ENCODE measurements around the gene NIF3L1.

Gene NIF3L1, protein sequence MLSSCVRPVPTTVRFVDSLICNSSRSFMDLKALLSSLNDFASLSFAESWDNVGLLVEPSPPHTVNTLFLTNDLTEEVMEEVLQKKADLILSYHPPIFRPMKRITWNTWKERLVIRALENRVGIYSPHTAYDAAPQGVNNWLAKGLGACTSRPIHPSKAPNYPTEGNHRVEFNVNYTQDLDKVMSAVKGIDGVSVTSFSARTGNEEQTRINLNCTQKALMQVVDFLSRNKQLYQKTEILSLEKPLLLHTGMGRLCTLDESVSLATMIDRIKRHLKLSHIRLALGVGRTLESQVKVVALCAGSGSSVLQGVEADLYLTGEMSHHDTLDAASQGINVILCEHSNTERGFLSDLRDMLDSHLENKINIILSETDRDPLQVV

DNA sequence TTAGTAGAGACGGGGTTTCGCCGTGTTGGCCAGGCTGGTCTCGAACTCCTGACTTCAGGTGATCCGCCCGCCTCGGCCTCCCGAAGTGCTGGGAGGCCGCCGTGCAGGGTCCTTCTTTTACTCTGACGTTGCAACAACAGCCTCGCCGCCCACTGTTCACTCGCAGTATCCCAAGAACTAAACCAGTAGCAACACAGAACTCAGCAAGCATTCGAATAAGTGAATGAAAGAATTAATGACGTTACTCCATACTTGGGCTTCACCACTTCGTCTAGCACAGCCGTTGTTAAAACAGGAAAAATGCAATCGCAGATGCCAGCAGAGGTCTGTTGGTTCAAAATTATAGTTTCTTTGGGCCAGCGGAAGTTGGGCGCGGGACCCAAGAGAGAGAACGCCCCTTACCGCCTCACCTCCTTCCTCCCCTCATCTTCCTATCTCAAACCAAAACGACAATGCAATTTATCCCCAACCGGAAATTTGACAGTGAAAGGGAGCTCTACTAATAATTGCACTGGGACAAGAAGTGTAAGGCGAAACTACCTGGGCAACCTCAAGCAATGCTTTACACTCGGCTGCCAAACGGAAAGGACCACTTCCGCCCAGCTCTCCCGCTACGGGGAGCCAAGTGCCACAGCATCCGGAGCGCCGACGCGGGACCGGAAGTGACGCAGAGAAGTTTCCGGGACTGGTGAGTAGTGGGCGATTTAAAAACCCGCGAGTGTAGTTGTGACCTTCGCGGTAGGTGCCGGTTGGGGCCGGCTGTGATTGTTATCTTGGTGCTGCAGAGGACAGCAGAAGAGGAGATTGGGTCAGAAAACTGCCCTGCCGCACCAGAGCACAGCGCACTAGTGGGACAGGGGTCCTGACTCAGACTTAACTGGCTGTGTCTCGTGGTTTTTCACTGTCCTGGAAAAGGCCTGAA lies at the start of gene NIF3L1, which contains the start of gene PPIL3:
TSS of gene NIF3L1 (plus strand) at position 668 of the 922 bp plus-strand sequence. CDS start 2,573 bp downstream, outside the sequence.
TSS of gene PPIL3 (minus strand) at position 374 of the 922 bp plus-strand sequence. CDS start 1,462 bp downstream, outside the sequence.
- DNase-seq, result peak; percentile 96

DNA sequence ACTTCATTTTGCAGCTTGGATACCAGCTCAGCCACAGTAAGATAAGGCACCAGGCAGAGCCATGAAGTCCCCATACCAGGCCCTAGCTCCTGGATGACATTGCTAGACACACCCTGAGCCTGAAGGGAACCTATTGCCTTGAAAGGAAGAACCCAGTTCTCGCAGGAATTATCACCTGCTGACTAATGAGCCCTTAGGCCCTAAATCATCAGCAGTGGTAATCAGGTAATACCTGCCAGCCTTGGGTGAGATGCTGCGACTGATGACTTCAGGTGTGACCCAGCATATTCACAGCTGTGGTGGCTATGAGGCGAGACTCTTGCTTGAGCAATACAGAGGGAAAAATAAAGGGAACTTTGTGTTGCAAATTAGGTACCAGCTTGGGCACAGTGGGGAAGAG lies 49.7 kb upstream of the NIF3L1 start:
- no peak for DNase-seq

DNA sequence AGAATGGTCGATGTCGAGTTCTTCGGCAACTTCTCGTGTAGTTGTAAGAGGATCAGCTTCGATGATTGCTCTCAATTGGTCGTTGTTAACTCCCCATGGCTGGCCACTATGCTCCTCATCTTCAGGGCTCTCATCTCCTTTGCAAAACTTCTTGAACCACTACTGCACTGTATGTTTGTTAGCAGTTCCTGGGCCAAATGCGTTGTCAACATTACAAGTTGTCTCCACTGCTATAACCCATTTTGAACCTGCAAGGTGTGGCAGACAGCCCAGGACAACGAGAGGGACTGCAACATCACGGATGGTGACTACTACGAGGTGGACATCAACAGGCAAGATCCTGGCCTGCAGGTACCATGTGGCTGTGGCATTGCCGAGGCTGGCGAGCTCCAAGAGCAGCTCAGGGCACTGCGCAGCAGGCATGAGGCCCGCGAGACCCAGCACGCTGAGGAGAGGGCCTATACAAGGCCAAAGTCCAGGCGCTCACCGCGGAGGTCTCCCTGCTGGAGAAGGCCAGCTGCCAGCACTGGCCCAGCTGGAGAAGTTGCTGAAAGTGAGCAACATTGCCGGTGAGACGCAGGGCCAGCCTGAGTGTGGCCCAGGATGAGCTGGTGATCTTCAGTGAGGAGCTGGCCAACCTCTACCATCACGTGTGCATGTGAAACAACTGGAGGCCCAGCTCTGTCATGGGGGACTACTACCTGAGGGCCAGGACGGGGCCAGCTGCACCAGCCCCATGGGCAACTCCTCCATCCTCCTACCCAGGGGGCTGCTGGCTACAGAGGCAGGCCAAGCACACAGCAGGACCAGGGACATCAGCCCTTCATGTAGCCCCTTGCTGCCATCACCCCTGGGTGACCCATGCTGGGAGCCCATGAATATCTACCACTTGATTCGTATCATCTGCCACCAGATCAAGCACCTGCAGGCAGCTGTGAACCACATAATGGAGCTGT lies 44.9 kb upstream of the NIF3L1 start:
- no peak for DNase-seq

DNA sequence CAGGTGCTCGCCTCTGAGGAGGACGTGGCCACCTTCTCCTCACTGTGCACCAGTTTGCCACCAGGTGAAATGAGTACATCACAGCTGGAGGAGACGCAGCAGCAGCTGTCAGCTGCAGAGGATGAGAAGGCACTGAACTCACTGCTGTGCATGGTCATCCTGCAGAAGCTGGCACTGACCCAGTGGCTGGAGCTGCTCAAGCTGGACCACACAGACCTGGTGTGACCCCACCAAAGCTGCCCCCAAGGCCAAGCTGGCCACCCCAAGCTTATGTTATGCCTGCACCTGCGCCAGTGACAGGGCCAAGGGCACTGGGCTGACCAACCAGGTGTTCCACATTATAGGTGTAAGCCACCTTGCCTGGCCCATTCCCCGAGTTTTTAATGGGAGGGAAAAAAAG lies 44.0 kb upstream of the NIF3L1 start:
- no peak for DNase-seq

DNA sequence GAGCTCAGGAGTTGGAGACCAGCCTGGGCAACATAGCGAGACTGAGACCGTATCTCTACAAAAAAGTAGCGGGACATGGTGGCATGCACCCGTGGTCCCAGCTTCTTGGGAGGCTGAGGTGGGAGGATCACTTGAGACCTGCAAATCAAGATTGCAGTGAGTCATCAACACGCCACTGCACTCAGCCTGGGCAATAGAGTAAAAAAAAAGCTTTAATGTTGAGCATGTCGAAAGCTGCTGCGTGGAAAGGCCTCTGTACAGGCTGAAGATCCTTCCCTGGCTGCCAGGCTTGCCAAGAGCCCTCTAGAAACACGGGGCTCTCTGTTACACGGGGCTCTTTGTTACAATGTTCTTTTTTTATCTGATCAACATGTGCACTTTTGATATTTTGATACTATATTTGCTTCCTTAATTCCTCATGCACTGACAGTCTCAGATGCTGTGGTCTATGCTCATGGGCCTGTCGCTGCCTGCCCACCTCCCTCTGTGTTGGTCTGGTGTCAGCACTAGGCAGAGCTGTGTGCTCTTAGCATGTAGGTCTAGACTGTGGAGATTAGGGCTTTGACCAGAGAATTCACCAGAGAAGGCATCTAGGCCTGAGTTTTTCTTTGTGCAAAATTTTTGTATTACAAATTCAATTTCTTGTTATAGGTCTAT lies 43.4 kb upstream of the NIF3L1 start:
- DNase-seq, result no peak

DNA sequence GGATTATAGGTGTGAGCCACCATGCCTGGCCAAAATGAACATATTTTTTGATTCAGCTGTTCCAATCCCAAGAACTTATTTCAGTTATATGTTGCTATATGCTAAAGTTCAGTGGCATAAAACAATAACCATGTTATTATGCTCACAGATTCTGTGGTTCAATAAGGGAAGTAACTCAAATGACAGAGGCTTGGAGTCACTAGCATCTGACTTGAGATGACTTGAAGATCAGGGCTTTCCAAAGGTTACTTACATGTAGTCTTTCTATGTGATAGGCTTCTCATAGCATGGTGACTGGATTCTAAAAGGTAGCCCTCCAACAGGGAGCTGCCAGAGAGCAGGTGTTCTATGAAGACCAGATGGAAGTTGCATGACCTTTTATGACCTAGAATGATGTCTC lies 41.9 kb upstream of the NIF3L1 start:
- DNase-seq, result no peak

DNA sequence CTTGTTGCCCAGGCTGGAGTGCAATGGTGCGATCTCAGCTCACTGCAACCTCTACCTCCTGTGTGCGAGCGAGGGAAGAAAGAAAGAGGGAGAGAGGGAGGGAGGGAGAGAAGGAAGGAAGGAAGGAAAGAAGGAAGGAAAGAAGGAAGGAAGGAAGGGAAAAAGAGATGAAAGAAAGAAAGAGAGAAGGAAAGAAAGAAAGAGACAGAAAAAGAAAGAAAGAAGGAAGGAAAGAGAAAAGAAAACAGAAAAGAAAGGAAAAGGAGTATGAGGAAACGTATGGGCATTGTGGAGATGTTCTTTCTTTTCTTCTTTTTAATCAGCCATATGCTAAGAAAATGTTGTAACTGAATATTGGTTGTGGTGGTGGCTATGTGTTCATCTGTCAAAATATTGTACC lies 41.2 kb upstream of the NIF3L1 start:
- DNase-seq, result no peak

DNA sequence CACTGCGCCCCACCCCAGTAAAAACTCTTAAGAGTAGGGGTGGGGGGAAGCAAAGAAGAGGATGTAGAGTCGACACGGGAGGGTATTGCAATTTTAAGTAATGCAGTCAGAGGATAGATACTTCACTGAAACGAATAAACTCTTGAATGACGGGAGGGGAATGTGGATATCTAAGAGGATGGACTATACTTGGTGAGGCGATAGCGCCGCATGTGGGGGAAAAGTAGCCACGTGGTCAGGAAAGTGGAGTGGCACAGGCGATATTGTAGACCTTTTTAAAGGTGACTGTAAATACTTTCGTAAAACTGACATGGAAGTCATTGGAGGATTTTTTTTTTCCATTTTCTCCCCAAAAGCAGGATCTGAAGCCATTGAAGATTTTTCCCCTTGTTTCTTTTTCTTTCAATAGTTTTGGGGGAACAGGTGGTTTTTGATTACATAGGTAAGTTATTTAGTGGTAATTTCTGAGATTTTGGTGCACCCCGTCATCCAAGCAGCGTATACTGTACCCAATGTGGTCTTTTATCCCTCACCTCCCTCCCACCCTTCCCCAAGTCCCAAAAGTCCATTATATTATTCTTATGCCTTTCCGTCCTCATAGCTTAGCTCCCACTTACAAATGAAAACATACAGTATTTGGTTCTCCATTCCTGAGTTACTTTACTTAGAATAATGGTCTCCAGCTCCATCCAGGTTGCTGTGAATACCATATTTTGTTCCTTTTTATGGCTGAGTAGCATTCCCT lies 38.5 kb upstream of the NIF3L1 start:
- DNase-seq, result no peak

DNA sequence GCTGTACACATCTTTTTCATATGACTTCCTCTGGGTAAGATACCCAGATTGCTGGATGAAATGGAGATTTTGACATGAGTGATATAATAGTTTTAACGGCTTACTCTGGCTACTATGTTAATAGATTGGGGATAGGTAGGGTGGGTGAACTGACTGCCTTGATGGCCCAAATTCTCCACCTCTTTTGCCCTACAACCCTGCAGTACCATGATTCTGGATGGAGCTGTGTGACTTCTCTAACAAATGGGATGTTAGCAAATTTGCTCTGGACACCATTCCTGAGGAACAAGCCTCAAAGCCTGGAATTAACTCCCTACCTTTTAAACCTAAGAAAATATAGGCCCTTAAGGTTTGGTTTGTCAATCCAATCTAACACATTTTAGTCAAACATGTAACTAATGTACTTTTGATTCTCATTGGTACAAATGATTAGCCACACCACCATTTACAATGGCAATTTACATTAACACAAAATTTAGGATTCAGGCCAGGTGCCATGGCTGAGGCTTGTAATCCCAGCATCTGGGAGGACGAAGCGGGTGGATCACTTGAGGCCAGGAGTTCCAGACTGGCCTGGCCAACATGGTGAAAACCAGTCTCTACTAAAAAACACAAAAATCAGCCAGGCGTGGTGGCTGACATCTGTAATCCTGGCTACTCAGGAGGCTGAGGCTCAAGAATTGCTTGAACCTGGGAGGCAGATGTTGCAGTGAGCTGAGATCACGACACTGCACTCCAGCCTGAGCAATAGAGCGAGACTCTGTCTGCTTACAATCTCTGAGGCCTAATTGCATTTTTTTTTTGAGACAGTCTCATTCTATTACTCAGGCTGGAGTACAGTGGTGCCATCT lies 37.5 kb upstream of the NIF3L1 start:
- no peak for DNase-seq

DNA sequence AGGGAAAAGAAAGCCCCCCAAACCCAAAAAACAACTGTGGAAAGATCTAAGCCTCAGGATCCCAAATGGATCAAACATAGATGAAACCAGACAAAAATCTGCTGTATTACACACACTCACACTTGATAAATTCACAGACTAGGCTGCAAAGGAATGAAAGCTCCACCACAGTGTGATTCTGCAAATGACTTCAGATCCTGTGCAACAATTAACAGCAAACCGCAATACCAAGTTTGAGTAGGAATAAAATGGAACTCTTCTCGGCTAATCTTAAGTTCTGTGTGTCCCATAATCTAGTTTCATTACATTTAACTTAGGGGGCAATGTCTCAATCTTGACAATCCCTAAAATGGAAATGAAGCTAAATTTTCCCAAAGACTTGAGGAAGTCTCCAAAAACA lies 36.6 kb upstream of the NIF3L1 start:
- no peak for DNase-seq

DNA sequence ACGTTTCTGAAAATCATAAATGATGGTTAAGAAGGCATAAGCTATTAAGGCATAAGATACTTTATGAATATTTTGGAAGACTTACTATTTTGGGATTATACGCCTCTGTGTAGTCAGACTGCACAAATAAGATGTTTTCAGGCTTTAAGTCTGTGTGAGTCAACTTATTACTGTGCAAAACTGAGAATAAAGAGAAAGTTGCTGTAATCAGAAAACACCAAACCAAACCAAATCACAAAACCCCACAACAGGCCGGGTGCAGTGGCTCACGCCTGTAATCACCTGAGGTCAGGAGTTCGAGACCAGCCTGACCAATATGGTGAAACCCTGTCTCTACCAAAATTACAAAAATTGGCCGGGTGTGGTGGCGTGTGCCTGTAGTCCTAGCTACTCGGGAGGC lies 32.4 kb upstream of the NIF3L1 start:
- no peak for DNase-seq

DNA sequence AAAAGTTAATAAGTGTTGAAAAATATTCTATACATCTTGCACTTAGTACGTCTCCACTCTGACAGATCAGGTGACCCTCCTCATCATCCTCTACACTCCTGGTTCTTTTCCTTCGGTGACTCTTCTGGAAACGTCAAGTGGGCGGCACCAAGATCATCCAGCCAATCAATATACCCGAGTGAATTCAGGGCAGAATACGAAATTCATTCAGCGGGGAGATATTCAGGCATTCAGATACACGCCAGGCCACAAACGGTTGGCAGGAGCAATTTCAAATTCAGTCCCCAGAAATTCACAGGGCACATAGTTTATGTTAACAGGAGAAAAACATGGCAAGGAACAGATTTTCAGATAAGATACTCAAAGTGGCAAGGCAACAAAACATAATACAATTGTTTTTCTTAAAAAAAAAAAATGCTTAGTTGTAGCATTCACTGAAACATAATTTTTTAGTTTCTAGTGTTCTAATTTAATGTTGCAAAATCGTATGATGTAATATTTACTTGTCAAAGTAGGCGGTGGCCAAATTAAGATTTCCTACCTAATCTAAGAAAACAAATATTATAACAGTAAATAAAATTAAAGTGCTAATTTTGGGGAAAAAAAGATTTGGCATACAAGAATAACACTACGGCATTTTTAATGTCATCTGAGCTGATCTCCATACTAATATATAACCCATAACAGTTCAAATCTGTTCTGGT lies 28.9 kb upstream of the NIF3L1 start:
- no peak for DNase-seq

DNA sequence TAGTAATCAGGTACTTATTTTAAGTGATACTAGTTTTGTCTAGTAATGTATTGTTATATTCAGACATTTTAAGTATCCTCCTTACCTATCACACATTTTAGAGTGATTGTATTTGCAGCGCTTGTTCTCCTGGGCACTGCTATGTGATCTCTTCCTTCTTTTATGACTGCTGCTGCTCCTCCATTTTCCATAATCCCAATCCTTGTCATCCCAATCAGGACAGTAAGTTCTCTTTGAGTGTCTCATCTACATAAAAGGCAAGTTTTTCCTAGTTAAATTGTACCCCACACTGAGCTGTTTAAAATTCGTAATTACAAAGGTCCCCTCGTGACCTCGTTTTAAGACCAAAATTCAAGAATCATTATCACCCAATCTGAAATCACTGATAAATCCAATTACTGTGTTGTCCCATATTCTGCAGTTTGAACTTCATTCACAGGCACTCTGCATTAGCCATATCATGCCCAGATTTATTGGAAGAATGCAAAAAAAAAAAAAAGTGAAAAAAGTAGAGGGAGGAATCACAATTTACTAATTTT lies 27.5 kb upstream of the NIF3L1 start:
- no peak for DNase-seq

DNA sequence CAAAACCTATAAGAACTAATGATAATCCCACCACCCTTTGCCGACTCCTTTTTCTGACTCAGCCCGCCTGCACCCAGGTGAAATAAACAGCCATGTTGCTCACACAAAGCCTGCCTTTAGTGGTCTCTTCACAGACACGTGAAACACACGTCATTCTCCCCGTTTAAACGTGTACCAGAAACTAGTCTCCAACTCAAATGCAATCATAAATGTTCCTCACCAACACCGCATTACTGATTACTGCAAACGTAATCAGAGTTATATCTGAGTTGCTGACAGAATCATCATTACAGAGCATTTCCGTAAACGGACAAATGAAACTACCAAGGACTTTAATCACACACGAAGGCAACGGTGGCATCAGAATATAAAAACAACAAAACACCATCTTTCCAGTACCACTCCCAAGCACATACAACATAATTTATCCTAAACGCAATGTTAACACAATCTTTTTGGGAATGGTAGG lies 26.6 kb upstream of the NIF3L1 start:
- DNase-seq, result peak; percentile 55

DNA sequence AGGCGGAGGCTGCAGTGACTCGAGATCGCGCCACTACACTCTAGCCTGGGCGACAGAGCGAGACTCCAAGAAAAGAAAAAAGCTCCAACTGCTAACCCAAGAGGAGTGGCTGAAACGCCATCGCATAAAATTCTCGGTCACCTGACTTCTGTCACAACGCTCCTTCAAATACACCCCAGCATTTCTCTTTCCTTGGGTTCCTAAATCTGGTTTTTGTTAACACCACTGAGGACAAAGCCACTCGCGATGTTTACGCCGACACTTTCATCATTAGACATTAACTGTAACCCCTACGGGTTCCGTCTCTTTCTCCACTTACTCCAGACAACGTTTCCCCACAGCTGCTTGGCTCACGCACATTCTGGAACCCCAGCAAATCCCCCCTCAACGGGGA lies 25.4 kb upstream of the NIF3L1 start:
- DNase-seq, result no peak

DNA sequence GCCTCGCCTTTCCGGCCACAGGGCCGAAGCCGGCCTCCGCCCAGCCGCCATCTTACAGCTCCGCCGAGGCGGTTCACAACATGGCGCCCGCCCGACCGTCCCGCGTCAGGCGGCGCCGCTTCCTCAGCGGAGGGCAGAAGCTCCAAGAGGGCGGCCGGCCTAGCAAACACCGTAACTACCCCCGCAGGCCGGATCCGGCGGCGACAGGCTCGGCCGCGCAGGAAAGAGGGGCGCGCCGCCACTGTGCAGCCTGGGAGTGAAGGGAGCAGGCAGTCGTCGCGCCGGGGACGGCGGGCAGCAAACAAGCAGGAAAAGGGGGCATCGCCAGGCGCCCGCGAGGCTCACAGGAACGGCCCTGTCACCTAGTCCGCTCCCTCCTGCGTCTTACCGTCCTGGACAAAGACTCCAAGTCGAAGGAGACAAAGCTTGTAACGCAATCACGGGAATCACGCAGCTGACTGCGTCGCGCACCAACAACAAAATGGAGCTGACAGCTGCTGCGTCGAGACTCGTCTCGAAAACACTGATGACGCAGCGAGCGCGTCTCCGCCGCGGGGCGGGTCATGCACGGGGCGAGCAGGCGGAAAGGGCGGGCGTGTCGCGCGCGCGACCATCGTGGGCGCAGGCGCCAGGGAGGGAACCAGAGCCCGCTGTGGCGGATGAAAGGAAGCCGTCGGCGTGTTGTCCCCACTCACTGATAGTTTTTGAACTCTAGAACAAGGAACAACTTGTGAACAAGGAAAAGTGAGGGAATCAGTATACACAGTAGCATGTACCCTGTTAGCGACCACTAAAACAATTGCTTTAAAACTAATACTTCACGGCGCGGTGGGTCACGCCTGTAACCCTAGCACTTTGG lies 24.8 kb upstream of the NIF3L1 start, which contains the start of gene CLK1:
TSS of gene CLK1 (minus strand) at position 483 of the 859 bp plus-strand sequence. CDS start 2,796 bp downstream, outside the sequence.
- DNase-seq, result peak; percentile 99

DNA sequence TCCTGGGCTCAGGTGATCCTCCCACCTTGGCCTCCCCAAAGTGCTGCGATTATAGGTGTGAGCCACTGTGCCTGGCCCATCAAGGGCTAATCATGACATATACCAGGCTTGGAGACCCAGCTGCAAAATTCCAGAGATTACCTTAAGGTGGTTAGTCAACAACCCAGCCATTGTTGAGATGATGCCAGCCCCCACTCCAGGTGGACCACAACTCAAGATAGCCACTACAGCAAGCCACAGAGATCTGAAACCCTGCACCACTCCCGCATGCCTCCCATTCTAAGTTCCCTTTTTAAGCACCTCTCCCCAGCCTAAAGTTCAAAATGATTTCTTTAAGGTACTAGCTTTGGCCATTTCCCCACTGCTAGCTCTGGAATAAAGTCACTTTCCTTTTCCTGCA lies 20.2 kb upstream of the NIF3L1 start:
- DNase-seq, result no peak

DNA sequence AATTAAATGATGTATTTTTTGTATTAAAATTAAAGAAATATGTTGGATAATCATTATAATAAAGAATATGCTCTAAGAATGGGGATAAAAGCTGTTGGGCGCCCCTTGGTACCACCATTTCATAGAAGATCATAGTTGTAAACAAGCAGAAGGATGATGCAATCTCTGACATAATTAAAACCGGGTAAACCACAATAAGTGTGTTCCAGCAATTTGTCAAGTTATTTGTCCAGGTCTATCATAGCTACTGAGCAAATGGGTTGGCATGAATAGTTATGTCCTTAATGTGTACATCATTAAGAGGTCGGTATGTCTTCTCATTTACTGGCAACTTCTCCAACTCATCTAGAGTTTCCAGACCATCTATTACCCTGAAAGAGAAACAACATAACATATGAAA lies 18.0 kb upstream of the NIF3L1 start:
- DNase-seq, result no peak
